CD1c-positive myeloid dendritic cell (primary cell): ENCODE measurements around the gene EBF4.
"Not testable (repeated sequence)": the region's sequence is repeated elsewhere in the genome, so short reads cannot be mapped to it uniquely, and the experiment has no call there.

ENCODE experiments used
- DNase-seq: peaks from one replicate; pipeline ENCODE4 v3.0.0-alpha.2; 2016; ENCODE audit errors: extremely low spot score

The EBF4 gene

DNA sequence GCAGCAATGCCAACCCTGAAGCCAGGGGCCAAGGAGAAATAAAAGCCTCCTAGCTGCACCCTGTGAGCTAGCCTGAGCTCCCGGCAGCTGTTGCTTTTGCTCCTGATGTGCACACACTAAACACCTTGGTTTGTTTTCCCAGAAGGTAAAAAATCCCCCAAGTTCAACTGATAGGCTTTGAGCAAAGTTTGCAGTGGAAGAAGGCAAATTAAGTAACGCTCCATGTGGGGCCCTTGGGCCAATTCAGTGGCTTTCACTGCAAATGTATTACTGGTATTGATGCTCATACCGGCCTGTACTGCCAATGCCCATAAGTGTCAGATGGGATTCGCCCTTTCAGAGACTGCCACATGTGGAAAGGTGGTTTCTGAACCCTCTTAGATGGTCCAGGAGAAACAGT, 19.1 kb upstream of the EBF4 start:
- DNase-seq, result no peak

DNA sequence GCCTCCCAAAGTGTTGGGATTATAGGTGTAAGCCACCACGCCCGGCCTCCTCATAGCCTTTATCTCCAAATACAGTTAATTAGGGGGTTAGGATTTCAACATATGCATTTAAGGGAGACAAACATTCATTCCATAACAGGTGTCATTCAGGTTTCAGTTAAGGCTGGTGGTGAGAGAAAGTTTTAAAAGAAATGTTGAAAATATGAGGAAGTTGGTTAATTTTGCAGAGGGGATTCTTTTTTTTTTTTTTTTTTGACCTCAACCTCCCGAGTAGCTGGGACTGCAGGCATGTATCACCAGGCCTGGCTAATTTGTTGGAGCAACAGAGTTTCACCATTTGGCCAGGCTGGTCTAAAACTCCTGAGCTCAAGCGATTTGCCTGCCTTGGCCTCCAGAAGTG, 12.5 kb upstream of the EBF4 start:
- DNase-seq, result no peak

DNA sequence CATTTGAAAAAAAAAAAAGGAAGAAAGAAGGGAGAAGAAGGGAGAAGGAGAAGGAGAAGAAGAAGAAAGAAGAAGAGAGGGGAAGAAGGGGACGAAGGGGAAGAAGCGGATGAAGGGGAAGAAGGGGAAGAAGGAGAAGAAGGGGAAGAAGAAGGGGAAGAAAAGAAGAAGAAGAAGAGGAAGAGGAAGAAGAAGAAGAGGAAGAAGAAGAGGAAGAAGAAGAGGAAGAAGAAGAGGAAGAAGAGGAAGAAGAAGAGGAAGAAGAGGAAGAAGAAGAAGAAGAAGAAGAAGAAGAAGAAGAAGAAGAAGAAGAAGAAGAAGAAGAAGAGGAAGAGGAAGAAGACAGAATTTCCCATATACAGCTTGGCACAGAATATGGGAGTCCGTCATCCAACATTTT, 10.5 kb upstream of the EBF4 start:
- not testable (repeated sequence) for DNase-seq

DNA sequence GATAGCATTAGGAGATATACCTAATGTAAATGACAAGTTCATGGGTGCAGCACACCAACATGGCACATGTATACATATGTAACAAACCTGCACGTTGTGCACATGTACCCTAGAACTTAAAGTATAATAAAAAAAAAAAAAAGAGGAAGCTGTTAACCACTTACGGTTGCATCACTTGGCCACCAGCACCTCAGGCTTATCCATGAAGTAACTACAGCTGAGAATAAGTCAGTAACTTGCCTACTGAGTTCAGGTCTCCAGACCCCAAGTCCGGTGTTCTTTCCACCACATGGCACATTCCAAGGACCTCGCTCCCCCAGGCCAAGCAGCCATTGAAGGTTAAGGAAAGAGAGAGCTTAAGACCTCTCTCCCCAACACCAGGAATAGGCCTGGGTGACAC, 7.8 kb upstream of the EBF4 start:
- peak; percentile 62 for DNase-seq

DNA sequence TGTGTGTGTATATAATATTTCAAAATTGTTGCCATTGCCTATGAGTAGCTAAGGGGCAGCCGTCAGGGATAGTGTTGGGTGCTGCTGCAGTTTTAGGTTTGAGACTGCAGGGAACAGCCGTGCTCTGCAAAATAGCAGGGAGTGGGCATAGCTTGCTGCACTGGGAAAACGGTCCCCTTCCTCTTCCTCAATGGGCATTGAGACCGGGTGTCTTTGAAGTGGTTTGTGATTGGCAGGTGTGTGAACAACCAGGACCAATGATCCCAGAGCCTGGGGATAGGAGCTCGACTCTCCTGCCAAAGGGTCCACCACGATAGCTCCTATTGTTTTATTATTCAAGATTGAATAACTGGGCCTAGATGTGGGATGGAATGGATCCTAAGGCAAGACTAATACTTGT, 5.1 kb upstream of the EBF4 start:
- DNase-seq, result no peak

DNA sequence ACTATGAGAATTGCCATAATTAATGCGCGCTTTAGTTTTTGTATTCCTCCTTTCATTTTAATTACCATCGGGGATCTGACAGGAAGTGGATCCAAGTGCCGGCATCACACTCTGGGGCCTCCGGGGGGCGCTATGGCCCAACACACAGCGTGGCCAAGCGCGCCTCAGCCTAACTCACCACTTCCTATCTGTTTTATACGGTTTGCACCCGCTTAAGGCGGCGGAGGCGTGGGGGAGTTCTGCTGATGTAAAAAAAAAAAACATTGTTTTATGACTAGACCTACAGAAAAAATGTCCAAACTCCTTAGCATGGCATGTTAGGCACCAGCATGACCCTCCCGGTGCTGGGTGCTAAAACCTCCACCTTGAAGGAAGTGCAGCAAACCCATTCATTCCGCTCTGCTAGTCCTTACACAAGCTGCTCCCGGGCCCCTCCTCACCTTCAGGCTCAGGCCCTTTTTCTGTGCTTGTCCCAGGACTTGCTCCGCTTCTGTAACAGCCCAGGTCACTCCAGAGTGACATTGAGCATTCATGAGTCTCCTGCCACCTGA, 4.5 kb upstream of the EBF4 start:
- peak; percentile 87 for DNase-seq

DNA sequence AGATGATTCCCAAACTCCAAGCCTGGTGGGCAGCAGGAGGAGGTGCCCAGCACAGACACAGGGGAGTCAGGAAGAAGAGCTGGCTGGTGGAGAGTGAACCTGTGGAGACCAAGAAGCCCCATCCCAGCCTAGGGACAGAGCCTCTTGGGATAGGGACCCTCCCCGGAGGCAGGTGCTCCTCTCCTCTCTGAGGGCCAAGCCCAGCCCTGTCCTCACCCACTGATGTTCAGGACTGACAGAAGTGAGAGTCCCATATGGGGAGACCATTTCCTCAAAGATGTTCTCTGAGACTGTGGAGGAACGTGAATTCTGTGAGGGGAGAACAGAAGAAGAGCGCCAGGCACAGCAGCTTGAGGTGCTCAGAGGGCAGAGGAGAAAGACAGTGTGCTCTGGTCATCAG, 2.4 kb upstream of the EBF4 start:
- no peak for DNase-seq

DNA sequence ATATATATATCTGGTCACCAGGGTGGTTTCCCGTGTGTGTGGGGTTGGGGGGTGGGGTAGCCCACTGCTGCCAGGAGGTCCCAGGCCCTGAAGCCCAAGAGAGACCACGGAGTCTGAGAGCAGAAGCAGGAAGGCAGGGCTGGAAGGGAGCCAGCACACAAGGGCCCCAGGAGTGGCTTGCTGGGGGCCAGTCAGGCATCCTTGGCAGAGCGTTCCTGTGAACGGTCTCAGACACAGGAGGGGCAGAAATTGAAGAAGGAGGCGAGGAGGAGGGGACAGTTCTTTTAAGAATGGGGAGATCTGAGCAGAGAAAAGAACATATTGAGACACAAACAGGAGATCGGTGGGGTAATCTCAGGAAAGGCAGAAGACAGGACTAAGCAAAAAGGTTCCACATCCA, 1.9 kb upstream of the EBF4 start:
- DNase-seq, result no peak

DNA sequence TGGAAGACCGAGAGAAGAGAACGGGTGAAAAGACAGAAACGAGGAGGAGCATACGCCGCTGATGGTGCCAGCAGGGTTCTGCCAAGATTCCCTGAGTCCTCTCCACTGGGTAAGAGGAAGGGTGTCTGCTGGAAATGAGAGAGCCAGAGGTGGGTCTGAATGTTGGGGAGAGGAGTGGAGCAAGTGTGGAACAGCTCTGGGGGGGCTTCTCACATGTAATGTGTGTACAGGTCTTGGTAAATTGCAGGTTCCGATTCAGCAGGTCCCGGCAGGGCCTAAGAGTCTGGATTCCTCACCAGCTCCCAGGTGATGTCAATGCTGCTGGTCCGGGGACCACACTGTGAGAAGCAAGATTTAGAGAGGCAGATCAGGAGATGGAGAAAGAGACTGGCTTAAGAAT, 1.5 kb upstream of the EBF4 start:
- no peak for DNase-seq

DNA sequence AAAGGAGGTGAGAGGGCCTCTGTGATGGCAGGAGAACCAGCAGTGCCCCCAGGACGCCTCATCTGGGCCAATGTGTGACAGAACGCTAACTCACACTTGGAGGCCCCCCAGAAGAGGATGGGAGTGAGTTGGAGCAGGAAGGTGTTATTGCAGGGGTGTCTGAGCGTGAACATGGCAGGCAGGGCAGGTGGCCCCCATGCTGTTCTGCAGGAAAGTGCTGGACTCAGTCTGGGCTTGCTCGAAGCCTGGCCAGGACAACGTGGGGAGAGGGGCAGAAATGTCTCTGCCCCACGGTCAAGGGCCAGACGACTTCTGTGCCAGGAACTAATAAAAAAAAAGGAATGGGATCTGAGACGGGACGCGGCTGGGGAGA, 931 bp upstream of the EBF4 start:
- no peak for DNase-seq

DNA sequence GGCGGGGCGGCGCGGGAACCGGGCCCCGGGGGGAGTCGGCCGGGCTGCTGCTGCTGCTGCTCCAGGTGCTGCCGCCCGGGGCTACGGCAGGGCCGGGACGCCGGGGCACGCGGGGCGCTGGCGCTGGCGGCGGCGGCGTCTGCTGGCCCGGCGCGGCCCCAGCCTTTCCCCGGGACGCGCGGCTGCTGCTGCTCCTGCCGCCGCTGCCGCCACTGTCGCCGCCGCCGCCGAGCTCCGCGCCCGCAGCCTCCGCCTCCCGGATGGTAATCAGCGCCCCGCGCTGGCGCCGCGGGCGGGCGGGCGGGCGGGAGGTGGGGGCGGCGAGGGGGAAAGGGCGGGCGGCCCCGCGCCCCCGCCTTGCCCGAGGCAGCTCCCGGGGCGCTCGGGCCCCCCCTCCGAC, 306 bp downstream of the EBF4 start:
- no peak for DNase-seq

DNA sequence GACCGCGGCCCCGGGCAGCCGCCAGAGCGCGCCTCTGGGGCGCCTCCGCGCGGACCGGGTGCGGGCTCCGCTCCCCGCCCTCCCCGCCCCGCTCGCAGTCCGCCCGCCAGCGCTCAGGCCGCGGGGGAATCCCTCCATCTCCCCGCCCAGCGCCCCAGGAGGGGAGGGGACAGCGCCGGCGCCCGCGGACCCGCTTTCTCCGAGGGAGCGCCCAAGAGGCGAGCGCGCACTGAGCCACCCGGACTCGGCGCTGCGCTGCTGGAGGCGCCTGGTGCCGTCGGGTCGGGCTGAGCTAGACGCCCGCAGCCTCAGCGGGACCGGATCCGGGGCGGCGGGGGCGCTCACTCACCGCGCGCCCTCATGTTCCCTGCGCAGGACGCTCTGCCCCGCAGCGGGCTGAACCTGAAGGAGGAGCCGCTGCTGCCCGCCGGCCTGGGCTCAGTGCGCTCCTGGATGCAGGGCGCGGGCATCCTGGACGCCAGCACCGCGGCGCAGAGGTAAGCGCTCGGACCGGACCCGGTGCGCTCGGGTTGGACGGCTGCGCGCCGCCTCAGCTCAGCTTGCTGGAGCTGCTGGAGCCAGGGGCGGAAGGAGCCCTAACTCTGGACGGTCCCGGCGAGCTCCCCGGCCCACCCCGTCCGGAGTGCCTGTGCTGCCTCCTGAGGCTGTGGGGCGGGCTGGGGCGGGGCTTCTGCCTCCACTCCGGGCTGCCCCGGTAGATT, 867 bp downstream of the EBF4 start:
- peak; percentile 11 for DNase-seq

DNA sequence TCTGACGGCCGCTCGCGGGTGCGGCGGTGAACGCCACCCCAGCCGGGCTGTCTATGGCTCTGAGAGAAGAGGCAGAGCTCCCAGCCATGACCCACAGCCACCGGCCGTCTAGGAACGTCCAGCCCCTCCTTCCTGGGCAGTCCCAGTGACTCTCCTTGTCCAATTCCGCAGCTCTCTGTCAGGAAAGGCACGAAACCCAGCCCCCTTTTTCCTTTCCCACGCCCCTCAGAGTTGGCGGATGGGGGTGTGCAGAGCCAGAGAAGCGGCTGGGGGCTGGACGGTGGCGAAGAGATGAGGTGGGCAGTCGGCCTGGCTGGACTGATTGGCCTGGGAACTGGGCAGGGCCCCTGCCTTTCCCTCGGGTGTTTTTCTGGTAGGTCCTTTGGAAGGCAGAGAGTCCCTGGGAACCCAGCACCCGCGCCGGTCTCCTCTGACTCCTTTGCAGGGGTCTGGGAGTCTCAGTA, 1.5 kb downstream of the EBF4 start:
- no peak for DNase-seq

DNA sequence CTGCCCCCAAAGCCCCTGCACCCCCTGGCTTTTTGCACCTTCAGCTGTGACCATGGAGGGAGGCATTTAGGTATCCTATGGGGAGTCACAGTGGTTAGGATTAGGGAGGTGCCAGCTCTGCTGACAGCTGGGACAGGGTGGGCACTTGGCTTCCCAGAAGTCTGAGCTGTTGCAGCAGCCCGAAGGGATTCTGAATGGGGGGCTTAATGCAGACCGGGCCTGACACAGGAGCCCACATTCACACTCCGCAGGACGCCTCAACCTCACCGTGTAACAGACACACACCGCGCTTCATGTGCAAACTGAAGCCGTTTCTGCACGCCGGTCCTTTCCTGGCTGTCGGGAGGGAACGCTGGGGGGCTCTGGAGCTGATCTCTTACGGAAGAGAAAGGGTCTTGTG, 1.9 kb downstream of the EBF4 start:
- no peak for DNase-seq

DNA sequence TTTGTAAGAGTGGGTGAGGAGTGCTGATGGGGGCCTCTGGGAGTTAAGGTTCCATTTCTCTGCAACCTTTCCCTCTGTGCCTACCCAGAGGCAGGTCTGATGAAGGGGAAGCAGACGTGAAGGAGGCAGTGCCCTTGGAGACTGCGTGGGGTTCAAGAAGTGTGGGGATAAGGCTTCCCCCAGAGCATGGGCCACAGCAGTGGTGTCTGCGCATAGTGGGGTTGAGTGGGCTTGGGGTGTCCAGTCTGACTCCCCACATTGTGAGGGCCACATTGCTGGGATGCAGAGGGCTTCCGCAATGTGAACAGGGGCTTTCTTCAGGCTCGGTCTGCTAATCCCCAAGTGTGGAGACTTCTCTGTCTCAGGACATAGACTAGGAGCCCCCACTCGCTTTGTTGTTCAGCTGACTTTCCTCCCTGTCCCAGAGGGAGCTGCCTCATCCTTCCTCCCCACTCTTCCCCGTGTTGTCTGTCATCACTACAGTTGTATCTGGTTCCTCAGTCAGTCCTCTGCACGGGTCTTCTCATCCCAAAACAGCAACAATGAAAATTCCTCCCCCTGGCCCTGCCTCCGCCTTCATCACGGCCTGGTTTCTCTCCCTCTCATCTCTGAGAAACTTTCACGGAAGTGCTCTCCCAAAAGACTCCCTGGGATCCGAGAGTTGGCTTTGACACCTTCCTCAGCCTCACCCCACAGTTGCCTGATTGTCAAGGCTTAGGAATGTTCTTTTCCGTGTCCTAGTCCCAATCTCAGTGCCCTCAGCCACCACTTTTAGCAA, 2.8 kb downstream of the EBF4 start:
- no peak for DNase-seq

DNA sequence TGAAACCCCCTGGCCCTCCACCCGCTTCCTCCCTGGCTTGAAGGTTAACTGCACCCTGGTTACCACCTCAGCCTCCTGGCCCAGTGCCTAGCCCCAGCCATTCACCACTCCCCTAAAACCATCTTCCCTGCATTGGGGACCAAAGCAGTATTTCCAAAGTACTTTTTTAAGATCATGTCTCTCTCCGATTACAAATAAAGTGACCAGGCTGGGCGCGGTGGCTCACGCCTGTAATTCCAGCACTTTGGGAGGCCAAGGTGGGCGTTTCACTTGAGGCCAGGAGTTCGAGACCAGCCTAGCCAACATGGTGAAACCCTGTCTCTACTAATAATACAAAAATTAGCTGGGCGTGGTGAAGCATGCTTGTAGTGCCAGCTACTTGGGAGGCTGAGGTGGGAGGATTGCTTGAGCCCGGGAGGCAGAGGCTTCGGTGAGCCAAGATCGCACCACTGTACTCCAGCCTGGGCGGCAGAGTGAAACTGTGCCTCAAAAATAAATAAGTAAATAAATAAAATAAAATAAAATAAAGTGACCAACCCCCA, 3.5 kb downstream of the EBF4 start:
- DNase-seq, result not testable (repeated sequence)

DNA sequence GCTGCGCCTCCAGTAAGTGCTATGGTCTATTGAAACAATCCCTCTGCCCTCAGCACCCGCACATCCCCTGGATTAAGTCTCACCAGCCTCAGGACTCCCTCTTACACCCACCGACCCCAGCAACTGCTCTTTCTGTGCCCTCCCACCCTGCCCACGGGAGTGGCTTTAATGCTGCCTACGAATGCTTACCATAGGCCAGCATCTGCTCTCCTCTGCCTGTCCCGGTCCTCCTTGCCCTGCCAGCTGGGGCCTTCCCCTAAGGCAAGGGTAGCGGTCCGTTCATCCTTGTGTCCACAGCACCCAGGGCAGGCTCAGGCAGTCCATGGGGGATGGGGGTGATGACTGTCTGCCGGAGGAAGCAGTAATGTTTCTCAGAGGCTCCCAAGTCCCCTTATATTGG, 4.1 kb downstream of the EBF4 start:
- DNase-seq, result no peak

DNA sequence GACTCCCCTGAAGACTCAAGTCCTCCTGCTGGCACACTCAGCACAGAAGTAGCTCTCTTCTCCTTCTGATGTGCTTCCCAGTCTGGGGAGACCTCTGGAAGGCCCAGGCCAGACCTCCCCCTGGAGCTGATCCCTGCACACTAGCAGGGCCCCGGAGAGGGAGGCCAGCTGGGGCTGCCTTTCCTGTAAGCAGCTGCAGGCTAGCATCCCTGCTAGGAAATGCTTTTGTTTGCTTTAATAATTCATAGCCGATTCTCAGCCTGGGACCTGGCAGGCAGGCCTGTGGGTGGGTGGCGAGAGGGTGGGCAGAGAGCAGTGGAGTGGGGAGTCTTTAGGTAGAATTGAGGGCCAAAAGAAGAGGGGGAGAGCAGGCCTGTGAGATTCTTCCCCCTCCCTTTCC, 5.2 kb downstream of the EBF4 start:
- no peak for DNase-seq

DNA sequence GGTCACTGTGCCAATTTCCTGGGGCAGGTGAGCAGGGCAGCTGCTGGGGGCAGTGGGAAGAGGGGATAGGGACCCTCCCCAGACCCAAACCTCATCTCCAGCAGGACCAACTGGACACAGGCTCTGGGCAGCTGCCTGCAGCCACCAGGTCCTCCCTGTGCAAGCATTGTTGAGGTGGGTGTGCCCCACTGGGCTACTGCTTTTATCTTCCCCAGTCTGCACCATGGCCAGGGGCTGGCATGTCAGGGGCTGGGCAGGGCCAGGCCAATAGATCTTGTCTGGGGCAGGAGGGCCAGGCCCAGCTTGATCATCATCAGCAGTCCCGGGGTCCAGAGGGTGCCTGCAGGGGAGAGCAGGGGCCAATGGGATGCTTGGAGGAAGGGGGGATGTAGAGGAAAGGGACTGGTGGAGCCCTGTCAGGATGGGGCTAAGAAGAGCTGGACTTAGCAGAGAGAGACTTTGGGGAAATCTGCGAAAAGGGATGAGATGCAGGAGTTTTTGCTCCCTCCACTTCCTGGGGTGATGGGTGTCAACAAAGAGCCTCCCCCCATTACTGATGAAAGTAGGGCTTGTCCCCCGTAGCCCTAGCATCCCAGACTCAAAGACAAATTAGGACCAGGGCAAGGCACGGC, 5.7 kb downstream of the EBF4 start:
- no peak for DNase-seq

DNA sequence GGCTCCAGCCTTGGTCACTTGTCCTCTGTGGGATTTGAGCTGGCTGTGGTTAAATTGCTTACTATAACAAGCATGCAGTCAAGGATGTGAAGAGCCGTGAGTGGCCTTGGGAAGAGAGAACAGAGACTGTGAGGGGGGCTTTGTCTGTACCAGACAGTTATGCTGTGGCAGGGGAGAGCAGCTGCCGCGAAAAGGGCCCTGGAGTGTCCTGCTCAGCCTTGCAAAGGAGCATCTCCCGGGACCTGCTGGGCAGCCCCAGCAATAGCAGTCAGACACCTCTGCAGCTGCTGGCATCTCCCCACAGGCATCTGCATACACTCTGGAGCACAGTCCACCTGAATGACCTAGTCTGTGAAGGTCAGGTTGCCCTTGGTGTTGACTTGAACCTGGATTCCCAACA, 6.3 kb downstream of the EBF4 start:
- DNase-seq, result no peak

DNA sequence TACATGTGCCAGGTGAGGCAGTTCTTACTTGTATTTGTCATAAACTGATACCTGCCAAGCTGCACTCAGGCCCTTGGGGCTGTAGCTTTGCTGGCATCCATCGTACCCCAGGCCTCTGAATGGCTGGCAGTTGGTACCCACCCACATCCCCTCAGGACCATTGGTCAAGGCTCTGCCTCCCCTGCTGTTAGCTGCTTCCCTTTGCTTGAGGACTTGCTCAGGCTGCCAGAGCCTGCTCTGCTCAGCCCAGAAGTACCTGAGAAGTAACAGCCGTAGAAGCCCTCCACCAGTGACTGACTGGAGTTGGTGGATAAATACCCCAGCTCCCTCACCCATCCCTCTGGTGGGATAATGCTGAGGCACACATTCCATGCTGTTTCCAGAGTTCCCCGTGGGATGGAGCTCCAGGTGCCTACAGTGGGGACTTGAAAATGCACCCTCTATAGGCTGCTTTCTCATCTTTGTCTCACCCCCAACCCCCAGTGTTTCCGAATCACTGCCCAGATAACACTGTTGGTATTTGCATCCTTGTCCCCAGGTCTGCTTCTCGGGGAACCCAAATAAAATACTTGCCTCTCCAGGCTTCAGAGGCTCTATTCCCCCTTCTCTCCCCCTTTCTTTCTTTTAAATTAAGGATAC, 7.3 kb downstream of the EBF4 start:
- no peak for DNase-seq
